Bone marrow (tissue), 2 donors: Measurements from ENCODE around the gene ZCCHC24.

Experiments
- DNase-seq, 2 donors: peaks; one replicate each; lab custom pipeline; 2025; lab: John Stamatoyannopoulos, UW

Gene ZCCHC24

DNA sequence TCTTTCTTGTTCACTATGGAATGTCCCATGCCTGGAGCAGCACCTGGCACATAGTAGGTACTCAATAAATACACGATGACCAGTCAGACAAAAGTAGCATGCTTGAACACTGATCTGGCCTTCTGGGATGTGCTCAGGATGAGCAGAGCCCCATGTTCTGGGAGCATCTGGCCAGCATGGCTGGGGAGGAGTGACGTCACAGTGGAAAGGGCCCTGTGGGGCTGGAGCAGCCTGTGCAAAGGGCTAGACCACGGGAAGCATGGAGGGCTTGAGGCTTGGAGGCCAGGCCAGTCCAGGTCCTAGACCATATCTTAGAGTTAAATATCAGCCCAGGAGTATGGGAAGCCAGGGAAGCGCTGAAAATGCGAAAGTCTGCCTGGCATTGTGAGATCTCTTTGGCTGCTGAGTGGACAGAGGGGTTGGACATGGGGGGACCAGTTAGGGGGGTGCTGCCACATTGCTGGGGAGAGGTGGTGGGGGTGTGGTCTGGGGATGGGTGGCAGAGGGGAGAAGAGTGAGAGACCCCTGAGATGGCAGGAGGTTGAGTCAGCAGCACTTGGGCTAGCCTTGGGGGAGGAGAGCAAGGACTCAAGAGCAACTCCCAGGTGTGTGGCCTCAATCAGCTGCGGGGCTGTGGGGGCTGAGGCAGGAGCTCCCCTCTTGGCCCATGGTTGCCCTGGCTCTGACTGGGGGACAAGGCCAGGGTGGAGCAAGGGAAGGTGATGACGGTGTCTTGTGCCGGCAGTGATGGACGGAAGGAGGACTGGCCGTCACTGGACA is 34.9 kb downstream of the ZCCHC24 start:
- DNase-seq = no peak

GRCh38 chr10:79409726-79410085 is 35.7 kb downstream of the ZCCHC24 start:
- DNase-seq = no peak

GRCh38 chr10:79409038-79409725 is 36.2 kb downstream of the ZCCHC24 start:
- DNase-seq = no peak

DNA sequence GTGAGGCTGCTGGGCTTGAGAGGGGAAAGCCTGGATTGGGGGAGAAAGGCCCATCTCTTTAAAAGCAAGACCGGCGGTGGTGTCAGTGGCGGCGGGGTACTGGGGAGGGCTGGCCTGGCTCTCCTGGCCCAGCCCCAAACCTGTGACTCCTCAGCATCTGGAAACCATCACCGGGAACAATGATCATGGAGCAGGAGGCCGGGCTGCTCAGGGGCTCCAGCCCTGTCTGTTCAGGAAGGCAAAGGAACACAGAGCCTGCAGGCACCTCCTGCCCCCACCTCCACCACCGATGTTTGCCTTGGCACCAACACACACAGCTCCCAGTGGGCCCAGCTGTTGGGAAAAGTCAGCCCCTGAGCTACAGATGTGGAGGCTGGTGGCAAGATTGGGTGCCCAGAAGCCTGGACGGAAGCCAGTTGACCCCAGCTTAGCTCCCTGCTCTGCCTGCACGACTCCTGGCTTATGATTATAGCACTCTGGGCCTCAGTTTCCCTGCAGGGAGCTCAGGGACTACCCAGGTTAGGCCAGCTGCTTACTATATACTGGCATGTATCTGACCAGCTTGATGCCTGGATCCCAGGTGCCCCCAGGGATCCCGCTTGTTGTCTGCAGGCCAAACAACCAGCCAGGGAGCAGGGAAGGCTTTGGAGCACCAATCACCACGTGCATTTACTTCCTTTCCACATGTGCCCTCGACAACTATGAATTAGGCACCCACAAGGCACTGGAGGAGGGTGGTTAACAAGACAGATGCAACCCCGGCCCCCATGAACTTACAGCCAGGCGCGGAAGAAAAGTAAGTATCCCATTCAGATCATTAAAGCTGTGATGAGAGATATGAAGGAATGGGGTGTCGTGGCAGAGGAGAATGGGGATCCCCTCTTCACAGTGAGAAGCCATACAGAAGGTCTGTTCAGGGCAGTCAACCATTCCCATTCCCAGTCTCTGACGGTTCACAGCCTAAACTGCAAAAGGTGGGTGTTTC is 37.3 kb downstream of the ZCCHC24 start:
- DNase-seq = no peak

DNA sequence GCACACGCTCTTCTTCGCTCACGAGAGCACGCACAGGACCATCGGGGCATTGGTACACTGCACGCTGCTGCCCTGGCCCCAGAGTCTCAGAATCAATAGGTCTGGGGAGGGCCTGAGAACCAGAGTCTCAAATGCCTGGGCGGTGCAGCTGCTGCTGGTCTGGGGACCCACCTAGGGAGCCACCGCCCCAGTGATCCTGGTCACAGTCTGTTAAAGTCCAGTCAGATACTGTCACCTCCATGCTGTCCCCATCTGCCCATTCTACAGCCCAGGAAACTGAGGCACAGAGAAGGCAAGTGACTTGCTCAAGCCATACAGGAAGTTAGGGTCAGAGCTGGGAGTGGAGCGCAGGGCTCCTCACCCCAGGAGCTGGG is 38.0 kb downstream of the ZCCHC24 start:
- no peak for DNase-seq

DNA sequence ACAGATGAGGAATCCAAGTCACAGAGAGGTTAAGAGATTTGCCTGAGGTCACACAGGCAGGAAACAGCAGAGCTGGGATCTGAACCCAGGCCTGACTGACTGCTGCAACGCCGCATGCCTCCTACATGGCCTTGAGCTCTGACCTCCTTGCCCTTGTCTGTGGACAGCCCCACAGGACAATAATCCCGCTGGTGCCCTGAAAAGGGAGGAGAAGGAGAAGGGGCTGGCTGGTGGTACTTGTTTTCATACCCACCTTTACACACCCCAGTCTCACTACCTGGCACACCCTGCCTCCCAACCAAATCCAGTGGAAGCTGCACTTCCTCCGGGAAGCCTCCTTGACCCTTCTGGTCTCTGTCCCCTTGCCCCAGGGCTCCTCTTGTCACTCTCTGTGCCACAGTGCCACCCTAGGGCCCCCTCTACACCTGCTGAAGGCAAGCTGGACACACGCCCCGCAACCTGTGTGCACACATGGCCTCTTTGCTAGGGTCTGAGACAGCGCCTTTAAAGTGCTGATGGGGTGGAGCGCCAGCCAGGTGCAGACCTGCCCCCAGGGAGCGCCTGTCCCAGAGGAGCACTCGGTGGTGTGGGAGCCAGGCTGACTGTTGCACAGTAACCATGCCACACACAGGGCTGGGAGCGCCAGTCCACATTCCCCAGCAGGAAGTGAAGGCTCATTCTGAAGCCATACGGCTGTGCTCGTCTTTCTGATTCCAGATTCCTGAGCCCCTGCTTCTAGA is 38.6 kb downstream of the ZCCHC24 start:
- DNase-seq = no peak

- no peak for DNase-seq
These were observed 39.4 kb downstream of the ZCCHC24 start for GRCh38 chr10:79405995-79406515.

GRCh38 chr10:79405221-79405994 is 40.0 kb downstream of the ZCCHC24 start:
- no peak for DNase-seq

GRCh38 chr10:79404690-79405131 is 40.7 kb downstream of the ZCCHC24 start:
- DNase-seq = no peak

- no peak for DNase-seq
These were observed 41.2 kb downstream of the ZCCHC24 start for GRCh38 chr10:79404231-79404609.

DNA sequence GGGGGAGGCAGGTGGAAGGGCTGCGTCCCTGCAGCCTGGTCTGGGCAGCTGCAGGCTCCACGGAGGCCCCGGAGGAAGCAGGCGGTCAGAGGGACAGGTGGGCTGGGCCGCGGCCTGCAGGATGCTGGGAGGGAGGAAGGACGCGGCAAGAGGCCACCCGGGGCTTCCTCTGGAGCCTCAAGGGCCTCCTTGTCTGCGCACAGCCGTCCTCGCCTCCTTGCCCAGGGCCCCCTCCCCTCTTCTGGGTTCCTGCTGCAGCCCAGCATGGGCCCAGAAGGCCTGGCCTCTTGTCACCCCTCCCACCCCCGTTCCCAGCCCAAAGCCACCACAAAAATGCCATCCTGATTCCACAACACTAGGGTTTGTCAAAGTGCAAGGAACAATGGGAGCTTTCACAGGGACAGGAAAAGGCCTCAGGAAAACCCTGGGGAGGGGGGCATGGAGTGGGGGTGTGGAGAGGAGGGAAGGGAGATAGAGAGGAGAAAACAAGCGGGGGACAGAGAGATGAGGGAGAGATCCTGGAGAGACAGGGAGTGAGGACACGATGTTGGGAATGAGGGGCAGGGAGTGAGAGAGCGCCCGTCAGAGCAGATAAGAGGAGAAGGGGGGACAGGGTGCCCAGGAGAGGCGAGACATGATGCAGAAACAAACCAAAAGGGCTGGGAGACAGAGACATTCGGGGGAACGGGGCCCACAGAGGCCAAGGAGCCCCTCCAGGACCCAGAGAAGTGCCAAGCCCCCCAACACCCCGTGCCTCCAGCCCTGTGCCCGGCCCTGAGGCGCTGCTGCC is 41.8 kb downstream of the ZCCHC24 start:
- no peak for DNase-seq

GRCh38 chr10:79402951-79403350 is 42.5 kb downstream of the ZCCHC24 start:
- no peak for DNase-seq

- no peak for DNase-seq
These were observed 42.8 kb downstream of the ZCCHC24 start for GRCh38 chr10:79402625-79402946.

- no peak for DNase-seq
These were observed 44.2 kb downstream of the ZCCHC24 start for GRCh38 chr10:79401015-79401921.

DNA sequence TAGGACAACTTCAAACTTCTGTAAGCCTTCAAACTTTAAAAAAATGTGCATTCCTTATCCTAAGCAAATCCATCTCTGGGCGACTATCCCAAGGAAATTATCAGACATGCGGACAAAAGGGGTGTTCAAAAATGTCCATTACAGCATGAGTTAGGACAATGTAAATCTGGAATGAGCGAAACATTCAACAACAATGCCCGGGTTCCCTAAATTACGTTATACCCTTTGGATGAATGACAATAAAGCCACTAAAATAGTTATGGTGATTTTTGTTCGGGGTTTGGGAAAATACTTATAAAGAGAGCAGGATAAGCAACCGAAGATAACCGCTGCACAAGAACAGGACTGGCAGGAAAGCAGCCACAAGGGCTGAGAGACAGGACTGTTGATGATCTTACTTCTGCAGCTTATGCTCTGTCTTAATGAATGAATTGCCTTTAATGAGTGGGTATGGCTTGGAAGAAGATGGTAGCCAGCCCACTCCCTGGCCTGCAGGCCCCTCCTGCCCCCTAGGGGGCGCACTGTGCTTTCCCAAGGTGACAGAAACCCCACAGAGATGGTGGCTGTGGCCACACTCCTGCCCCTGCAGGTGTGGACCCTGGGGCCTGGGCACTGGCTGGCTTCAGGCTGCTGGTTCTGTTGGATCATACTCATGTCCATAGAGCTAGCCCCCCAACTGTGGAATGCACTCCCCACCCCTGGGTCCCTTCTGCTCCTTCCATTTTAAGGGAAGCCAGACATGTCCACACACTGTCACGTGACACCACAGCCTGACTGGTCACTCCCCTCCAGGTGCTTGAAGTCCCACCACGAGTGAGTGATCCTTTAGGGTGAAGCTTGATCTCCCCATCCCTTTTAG is 45.0 kb downstream of the ZCCHC24 start:
- DNase-seq = no peak

DNA sequence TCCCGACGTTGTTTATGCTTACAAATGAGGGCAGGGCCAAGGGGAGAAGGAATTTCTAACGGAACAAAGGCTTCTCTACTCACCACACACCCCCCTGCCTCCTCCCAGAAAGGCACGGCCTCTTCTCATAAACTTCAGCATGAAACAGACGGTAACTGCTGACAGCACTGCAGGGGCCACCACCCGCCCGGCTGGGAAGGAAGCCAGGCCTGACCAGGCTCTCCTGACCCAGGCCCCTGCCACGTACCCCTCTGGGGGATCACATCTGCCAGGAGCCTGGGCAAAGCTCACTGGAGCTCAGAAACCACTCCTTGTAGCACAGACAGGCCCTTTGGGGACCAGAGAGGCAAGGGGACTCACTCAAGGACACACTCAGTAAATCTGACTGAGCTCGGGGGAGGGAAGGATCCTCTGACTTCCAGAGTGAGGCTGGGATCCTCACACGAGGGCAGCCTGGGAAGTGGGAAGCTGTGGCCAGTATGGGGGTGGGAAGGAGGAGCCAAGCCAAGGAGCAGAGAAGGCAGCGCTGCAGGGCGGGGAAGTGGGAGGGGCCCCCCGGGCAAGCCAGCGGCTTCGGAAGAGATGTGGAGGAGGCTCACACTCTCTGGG is 46.1 kb downstream of the ZCCHC24 start:
- DNase-seq = no peak

DNA sequence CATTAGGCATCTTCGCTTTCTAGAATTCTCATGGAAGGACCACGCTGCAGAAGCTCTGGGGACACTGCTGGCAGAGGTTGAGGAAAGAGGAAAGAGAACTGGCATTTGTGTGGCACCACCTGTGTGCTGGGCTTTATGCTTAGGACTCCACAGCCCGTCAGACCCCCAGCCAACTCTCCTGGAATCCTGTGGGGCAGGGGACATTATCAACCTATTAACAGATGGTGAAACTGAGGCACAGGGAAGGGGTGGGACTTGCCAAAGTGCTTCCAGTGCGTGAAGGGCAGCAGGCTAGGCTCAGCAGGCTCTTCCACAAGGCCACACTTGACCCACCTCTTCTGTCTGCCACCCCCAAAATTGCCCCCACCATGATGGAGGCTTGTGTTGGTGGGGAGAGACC is 46.8 kb downstream of the ZCCHC24 start:
- DNase-seq = no peak
